Measurements from ENCODE around the gene CCL16.
"Not testable (repeated sequence)": the region's sequence is repeated elsewhere in the genome, so short reads cannot be mapped to it uniquely, and the experiment has no call there.

The CCL16 gene, protein sequence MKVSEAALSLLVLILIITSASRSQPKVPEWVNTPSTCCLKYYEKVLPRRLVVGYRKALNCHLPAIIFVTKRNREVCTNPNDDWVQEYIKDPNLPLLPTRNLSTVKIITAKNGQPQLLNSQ

GRCh38 chr17:35981246-35981645 lies at the start of gene CCL16:
Gene CCL16, minus strand, starts transcription at chr17:35981497. Its CDS starts 77 bp downstream, at chr17:35981420.
- no peak for DNase-seq (ENCODE audit: low read depth)

GRCh38 chr17:36030956-36031355 lies 49.7 kb upstream of the CCL16 start:
- no peak for DNase-seq (ENCODE audit: low read depth)

- DNase-seq (ENCODE audit: low read depth), result no peak
Measured at GRCh38 chr17:36027761-36028160, 46.5 kb upstream of the CCL16 start.

- no peak for DNase-seq (ENCODE audit: low read depth)
Measured at GRCh38 chr17:36024106-36024869, 43.0 kb upstream of the CCL16 start.

DNA sequence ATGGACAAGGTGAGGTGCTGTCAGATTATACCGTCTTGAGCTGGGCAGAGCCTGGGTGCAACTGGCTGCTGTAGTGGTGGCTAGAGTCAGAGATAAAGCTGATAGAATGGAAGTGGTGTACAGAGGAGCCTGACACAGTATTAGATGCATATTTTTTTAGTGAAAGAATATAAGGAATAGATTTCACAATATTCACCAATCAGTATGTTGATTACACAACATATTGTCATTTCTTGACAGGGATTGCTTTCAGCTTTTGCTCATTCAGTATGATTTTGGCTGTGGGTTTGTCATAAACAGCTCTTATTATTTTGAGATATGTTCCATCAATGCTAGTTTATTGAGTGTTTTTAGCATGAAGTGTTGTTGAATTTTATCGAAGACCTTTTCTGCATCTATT lies 38.1 kb upstream of the CCL16 start:
- DNase-seq (ENCODE audit: low read depth), result no peak

DNA sequence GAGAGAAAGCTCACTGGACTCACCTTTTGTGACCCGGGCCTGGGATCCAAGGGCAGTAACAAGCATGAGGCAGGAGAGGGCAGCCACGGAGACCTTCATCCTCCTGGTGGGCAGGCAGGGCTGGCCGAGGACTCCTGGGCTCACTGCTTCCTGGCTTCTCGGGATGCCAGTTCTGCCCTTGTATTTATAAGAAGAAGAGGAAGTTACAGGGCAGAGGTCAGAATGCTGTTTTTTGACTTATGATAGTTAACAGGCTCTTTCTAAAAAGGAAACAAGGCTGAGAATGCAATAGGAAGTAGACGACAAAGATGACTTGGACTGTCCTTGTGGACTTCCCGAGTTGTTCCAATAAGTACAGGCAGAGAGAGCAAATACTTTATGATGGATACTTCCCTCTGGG lies 36.5 kb upstream of the CCL16 start, which contains the start of gene CCL23:
Gene CCL23, minus strand, starts transcription at position 174 of the 400 bp plus-strand sequence. Its CDS starts 75 bp downstream, at position 99.
- no peak for DNase-seq (ENCODE audit: low read depth)

DNA sequence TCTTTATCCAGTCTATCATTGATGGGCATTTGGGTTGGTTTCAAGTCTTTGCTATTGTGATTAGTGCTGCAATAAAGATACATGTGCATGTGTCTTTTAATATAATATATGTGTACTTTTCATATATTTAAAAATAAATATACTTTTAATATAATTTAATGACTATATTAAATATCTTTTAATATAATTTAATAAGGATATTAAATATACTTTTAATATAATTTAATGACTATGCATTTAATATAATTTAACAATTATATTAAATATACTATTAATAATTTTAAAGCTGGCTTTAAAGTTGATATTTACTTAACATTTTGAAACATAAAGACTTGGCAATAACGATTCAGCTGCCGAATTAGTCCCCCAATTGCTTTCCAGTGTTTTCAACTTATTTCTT lies 35.3 kb upstream of the CCL16 start:
- no peak for DNase-seq (ENCODE audit: low read depth)

- not testable (repeated sequence) for DNase-seq (ENCODE audit: low read depth)
Measured at GRCh38 chr17:36015895-36016294, 34.6 kb upstream of the CCL16 start.

- no peak for DNase-seq (ENCODE audit: low read depth)
Measured at GRCh38 chr17:36014946-36015345, 33.6 kb upstream of the CCL16 start.

DNA sequence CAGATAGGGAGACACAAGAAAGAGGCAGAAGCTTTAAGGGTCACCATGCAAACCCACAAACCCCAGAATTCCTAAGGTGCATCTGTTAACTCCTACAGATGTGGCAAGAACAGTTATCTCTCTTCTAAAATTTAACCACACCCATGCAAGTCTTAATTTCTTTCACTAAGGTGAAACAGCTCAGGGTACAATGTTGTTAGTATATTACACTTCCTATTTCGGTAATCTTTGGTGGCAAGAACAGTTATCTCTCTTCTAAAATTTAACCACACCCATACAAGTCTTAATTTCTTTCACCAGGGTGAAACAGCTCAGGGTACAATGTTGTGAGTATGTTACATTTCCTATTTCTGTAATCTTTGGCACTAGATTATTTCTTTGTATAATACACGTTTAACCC lies 29.9 kb upstream of the CCL16 start:
- no peak for DNase-seq (ENCODE audit: low read depth)

DNA sequence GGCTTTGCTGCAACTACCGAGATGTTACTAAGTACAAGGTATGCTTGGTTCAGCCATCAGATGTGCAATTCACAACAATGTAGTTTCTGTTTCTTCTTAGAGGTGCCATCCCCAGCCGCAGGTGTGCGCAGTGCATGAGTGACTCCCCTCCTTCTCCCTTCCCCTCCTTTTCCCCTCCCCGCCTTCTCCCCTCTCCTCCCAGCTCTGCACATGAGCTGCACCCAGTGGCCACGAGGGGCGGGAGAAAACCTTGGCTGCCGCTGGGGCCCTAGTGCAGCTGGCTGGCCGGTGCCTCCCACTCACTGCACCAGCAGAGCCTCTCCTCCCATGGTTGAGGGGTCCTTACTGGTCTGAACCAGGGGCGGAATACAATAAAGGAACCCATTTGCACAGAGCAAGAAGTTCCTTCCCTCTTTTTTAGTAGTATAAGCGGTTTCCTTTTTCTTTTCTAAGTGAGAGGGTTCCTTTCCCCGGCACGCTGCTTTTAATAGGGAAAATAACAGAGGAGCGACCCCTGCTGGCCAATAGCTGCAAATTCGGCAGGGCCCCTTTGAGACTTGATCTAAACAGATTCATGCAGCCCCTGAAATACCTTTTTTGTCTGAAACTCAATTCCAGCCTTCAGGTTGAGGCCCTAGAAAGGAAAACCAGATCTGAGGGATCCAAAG lies 27.8 kb upstream of the CCL16 start:
- no peak for DNase-seq (ENCODE audit: low read depth)

- DNase-seq (ENCODE audit: low read depth), result no peak
Measured at GRCh38 chr17:36004594-36005108, 23.4 kb upstream of the CCL16 start.

DNA sequence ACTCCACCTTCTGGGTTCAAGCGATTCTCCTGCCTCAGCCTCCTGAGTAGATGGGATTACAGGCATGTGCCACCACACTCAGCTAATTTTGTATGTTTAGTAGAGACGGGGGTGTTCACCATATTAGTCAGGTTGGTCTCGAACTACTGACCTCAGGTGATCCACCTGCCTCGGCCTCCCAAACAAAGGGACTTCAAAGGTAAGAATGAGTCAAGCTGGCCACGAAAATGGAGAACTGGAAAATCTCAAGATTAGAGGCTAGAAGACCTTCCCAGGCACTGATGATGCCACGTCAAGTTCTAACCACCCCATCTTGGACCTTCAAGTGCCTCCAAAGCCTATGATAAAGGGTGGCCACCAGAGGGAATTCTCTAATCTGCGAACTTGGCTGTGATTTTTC lies 21.3 kb upstream of the CCL16 start:
- DNase-seq (ENCODE audit: low read depth), result no peak

- DNase-seq (ENCODE audit: low read depth), result no peak
Measured at GRCh38 chr17:36001862-36002603, 20.7 kb upstream of the CCL16 start.

GRCh38 chr17:36001110-36001771 lies 19.9 kb upstream of the CCL16 start, which contains the start of gene CCL15:
Gene CCL15, minus strand, starts transcription at chr17:36001553. Its CDS starts 61 bp downstream, at chr17:36001492.
- DNase-seq (ENCODE audit: low read depth), result no peak

- DNase-seq (ENCODE audit: low read depth), result no peak
Measured at GRCh38 chr17:36000732-36001109, 19.4 kb upstream of the CCL16 start.

GRCh38 chr17:35998756-35999155 lies 17.5 kb upstream of the CCL16 start:
- DNase-seq (ENCODE audit: low read depth), result no peak

DNA sequence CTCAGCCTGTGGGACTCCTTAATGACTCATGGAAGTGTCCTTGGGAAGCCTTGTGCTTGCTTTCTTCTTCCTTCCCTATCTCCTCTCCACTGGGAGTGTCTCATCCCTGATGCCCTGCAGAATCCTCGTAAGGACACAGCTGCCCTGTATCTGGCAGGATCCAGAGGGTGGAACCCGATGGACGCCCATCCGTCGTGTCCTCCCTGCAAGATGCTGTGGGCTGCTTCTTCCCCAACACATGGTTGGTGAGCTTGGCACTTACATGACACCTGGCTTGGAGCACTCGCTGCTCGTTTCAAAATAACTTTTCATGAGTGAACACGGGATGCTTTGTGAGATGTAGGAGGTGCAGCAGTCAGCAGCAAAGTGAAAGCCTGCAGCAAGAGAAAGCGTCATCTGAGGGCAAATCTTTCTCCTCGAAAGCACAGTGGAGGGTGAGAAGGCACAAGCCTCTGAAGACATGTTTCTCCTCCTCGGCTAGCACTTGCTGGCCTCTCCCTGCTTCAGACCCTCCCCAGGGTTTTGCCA lies 16.8 kb upstream of the CCL16 start:
- no peak for DNase-seq (ENCODE audit: low read depth)

GRCh38 chr17:35995346-35995745 lies 14.0 kb upstream of the CCL16 start:
- not testable (repeated sequence) for DNase-seq (ENCODE audit: low read depth)

DNA sequence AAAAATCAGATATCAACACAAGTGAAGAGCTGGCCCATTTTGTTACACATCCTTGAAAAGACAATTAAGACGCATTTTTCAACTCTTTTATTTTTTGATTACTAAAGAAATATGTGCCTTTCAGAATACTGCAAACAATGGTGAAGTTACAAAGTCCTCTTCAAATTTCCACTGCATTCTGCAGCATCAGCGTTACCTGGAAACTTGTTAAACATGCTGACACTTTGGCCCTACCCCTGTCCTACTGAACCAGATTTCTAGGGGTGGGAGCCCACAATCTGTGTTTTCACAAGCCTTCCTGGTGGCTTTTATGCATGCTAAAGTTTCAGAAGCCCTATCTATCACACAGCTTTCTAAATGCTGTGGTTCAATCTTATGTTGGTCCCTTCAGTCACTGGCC lies 9.8 kb upstream of the CCL16 start:
- no peak for DNase-seq (ENCODE audit: low read depth)

GRCh38 chr17:35988164-35988563 lies 6.9 kb upstream of the CCL16 start:
- no peak for DNase-seq (ENCODE audit: low read depth)
